Activated T-cell treated with anti-CD3 and anti-CD28 coated beads, Interleukin-2, amount 50 U/mL, for 72 hours (primary cell): ENCODE data around the gene CCNY. TPM values are rescaled to one million over a fixed set of nuclear protein-coding genes. Genes with fewer than 3 reads are reported as not detected.

ENCODE experiments used
- ATAC-seq, 2 donors: fragments of 150-1000 bp; cut with Tn5 transposase; replicated peaks in 1 of 2; 2 replicates each; pipeline ENCODE4 v1.10.0; 2021; ENCODE audit warnings: moderate library complexity in 2 of 2, mild to moderate bottlenecking in 1 of 2
- DNase-seq, 2 donors: peaks; one replicate each; pipeline ENCODE4 v3.0.0; 2021 to 2022; ENCODE audit warnings: mixed read lengths in 1 of 2
- H3K27ac Mint-ChIP-seq: one replicate; pipeline ENCODE4 v1.8.0; 2022; ENCODE audit warnings: mild to moderate bottlenecking, moderate library complexity, mixed read lengths
- H3K27me3 Mint-ChIP-seq: one replicate; pipeline ENCODE4 v1.8.0; 2022; ENCODE audit warnings: low read depth, mixed read lengths
- H3K36me3 Mint-ChIP-seq, 2 donors: one replicate each; pipeline ENCODE4 v1.8.0; 2022; ENCODE audit warnings: mixed read lengths in 2 of 2, mild to moderate bottlenecking in 1 of 2; ENCODE audit not compliant: insufficient read depth in 2 of 2
- H3K4me1 Mint-ChIP-seq: one replicate; pipeline ENCODE4 v1.8.0; 2022; ENCODE audit warnings: low read depth, mixed read lengths
- H3K4me3 Mint-ChIP-seq, 2 donors: one replicate each; pipeline ENCODE4 v1.8.0; 2022; ENCODE audit warnings: mild to moderate bottlenecking in 2 of 2, mixed read lengths in 2 of 2, moderate library complexity in 2 of 2
- H3K9me3 Mint-ChIP-seq, 2 donors: one replicate each; pipeline ENCODE4 v1.8.0; 2022; ENCODE audit warnings: mixed read lengths in 2 of 2
- total RNA-seq, 2 donors: library from RNA; stranded (reverse); gene quantifications; one replicate each; pipeline ENCODE4 v1.2.3, GENCODE V29; 2022

Gene CCNY
- total RNA-seq, 2 donors from 2014 or later = 54.1 to 78.6 TPM

GRCh38 chr10:35443858-35444257 lies 107.5 kb downstream of the CCNY start:
- no peak overlapping the region for H3K27ac Mint-ChIP-seq

GRCh38 chr10:35445150-35445884 lies 109.0 kb downstream of the CCNY start:
- Mint-ChIP-seq H3K27ac (no peak overlapping the region), H3K36me3 (peaks cover 19 to 35% of the 10 kb centered on the region in 2 donors), H3K4me3 (no peak overlapping the region), H3K27me3 (no peaks in the 10 kb centered on the region), H3K9me3 (peaks cover 17 to 18% of the 10 kb centered on the region in 2 donors), H3K4me1 (peaks cover 87% of the 10 kb centered on the region)
- DNase-seq (no peak), ATAC-seq (no peak)

More at GRCh38 chr10:35443858-35444257, 107.5 kb downstream of the CCNY start:
- H3K36me3 Mint-ChIP-seq = peaks cover 26 to 45% of the 10 kb centered on the region in 2 donors
- H3K4me1 Mint-ChIP-seq = peaks cover 84% of the 10 kb centered on the region
- ATAC-seq (no peak), DNase-seq (no peak)
- no peaks in the 10 kb centered on the region for H3K27me3 Mint-ChIP-seq
- no peak overlapping the region for H3K4me3 Mint-ChIP-seq
- peaks cover 25 to 26% of the 10 kb centered on the region in 2 donors for H3K9me3 Mint-ChIP-seq

DNA sequence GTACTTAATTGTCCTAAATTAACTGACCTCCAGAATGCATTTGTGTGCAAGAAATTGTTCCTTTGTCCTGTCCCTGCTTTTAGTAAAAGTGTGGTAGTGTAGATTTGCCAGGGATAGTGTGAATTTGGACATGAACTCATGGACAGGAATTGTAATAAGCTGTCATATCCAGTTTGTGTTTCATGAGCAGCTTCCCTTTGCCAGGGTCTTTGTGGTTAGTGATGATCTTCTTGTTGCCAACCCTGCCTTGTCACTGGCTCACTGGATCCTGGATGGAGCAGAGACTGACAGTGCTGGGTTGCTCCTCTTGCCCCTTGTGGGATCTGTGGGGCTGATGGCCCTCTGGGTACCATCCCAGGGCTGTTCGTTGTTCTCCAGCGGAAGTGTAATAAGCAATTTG lies 110.1 kb downstream of the CCNY start:
- Mint-ChIP-seq H3K27me3 (no peaks in the 10 kb centered on the region), H3K4me3 (no peak overlapping the region), H3K9me3 (peaks cover 16 to 17% of the 10 kb centered on the region in 2 donors), H3K36me3 (peaks cover 19 to 29% of the 10 kb centered on the region in 2 donors), H3K27ac (no peak overlapping the region), H3K4me1 (peaks cover 87% of the 10 kb centered on the region)
- DNase-seq = no peak
- no peak for ATAC-seq

- no peaks in the 10 kb centered on the region for H3K27me3 Mint-ChIP-seq
- H3K4me1 Mint-ChIP-seq = peaks cover 84% of the 10 kb centered on the region
- peak overlapping the region; percentile 80 to 81 for H3K4me3 Mint-ChIP-seq
- peaks cover 14 to 26% of the 10 kb centered on the region in 2 donors for H3K36me3 Mint-ChIP-seq
- peaks cover 13 to 14% of the 10 kb centered on the region in 2 donors for H3K9me3 Mint-ChIP-seq
- H3K27ac Mint-ChIP-seq = peak overlapping the region; percentile 91
- DNase-seq (peak in 1 of 2 donors; percentile 8), ATAC-seq (peak; percentile 21 to 29)
Observed at GRCh38 chr10:35447693-35448407, 111.5 kb downstream of the CCNY start.

GRCh38 chr10:35448687-35449662 lies 112.7 kb downstream of the CCNY start:
- H3K27me3 Mint-ChIP-seq = no peaks in the 10 kb centered on the region
- H3K4me1 Mint-ChIP-seq = peaks cover 85% of the 10 kb centered on the region
- no peak for DNase-seq
- peaks cover 9 to 13% of the 10 kb centered on the region in 2 donors for H3K9me3 Mint-ChIP-seq
- H3K36me3 Mint-ChIP-seq = peaks cover 9 to 18% of the 10 kb centered on the region in 2 donors
- H3K4me3 Mint-ChIP-seq = peak overlapping the region; percentile 15 to 80
- ATAC-seq = no peak
- H3K27ac Mint-ChIP-seq = no peak overlapping the region

GRCh38 chr10:35449944-35450343 lies 113.6 kb downstream of the CCNY start:
- peaks cover 5 to 7% of the 10 kb centered on the region in 2 donors for H3K9me3 Mint-ChIP-seq
- no peak overlapping the region for H3K27ac Mint-ChIP-seq
- ATAC-seq (peak in 1 of 2 donors; percentile 38), DNase-seq (peak in 1 of 2 donors; percentile 15)
- peak overlapping the region; percentile 42 to 80 for H3K4me3 Mint-ChIP-seq
- H3K4me1 Mint-ChIP-seq = peaks cover 88% of the 10 kb centered on the region
- H3K36me3 Mint-ChIP-seq = peaks cover 5 to 9% of the 10 kb centered on the region in 2 donors
- no peaks in the 10 kb centered on the region for H3K27me3 Mint-ChIP-seq

DNA sequence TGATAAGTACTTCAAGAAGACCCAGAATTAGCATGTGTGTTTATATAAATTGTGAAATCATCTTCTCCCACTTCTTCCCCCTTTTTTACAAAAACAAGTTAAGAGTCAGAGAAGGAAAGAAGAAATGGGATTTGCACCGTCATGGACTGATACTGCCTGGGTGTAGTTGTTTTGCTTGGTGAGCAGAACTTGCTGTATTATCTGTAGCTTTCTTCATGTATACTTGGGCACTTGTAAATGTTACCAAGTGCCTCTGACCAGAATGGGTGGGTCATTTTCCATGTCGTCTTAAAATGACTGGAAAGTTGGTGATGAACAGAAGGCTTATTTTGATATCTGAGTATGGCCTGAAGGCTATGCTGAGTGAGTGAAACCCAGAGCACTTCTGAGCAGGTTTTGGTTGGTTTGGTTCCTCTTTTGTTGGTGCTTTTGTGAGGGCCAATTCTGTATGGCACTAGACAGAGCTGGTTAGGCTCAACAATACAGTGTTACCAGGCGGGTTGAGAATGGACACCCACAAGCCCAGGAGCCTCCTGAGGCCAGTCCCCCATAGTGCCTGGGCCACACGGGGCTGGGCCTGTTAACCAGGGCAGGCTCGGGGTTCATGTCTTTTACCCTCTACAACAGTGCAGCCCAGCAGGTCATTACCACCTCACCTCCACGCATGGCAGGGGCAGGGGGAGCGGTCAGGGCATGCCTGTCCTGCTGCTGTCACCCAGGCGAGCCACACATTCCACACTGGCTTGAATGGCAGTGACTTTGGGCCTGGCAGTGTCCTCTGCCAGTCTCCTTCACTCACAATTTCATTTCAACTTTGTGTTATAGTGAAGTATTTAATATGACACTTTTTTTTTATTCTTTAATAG lies 115.1 kb downstream of the CCNY start:
- Mint-ChIP-seq H3K27me3 (no peaks in the 10 kb centered on the region), H3K4me1 (peaks cover 85% of the 10 kb centered on the region), H3K4me3 (peak overlapping the region; percentile 7), H3K9me3 (no peaks in the 10 kb centered on the region), H3K36me3 (no peaks in the 10 kb centered on the region), H3K27ac (no peak overlapping the region)
- peak; percentile 26 to 48 for ATAC-seq
- no peak for DNase-seq

GRCh38 chr10:35452171-35452570 lies 115.9 kb downstream of the CCNY start:
- no peaks in the 10 kb centered on the region for H3K27me3 Mint-ChIP-seq
- ATAC-seq (no peak), DNase-seq (no peak)
- H3K4me1 Mint-ChIP-seq = peaks cover 82% of the 10 kb centered on the region
- H3K36me3 Mint-ChIP-seq = no peaks in the 10 kb centered on the region
- no peaks in the 10 kb centered on the region for H3K9me3 Mint-ChIP-seq
- no peak overlapping the region for H3K4me3 Mint-ChIP-seq
- H3K27ac Mint-ChIP-seq = no peak overlapping the region

GRCh38 chr10:35452847-35453246 lies 116.5 kb downstream of the CCNY start:
- no peak overlapping the region for H3K4me3 Mint-ChIP-seq
- no peaks in the 10 kb centered on the region for H3K27me3 Mint-ChIP-seq
- no peaks in the 10 kb centered on the region for H3K9me3 Mint-ChIP-seq
- H3K27ac Mint-ChIP-seq = no peak overlapping the region
- H3K4me1 Mint-ChIP-seq = peaks cover 82% of the 10 kb centered on the region
- no peak for DNase-seq
- H3K36me3 Mint-ChIP-seq = no peaks in the 10 kb centered on the region
- no peak for ATAC-seq

GRCh38 chr10:35453855-35454532 lies 117.7 kb downstream of the CCNY start:
- H3K9me3 Mint-ChIP-seq = no peaks in the 10 kb centered on the region
- peaks cover 80% of the 10 kb centered on the region for H3K4me1 Mint-ChIP-seq
- no peaks in the 10 kb centered on the region for H3K27me3 Mint-ChIP-seq
- H3K4me3 Mint-ChIP-seq = no peak overlapping the region
- no peak for DNase-seq
- peak in 1 of 2 donors; percentile 17 for ATAC-seq
- H3K27ac Mint-ChIP-seq = no peak overlapping the region
- no peaks in the 10 kb centered on the region for H3K36me3 Mint-ChIP-seq

DNA sequence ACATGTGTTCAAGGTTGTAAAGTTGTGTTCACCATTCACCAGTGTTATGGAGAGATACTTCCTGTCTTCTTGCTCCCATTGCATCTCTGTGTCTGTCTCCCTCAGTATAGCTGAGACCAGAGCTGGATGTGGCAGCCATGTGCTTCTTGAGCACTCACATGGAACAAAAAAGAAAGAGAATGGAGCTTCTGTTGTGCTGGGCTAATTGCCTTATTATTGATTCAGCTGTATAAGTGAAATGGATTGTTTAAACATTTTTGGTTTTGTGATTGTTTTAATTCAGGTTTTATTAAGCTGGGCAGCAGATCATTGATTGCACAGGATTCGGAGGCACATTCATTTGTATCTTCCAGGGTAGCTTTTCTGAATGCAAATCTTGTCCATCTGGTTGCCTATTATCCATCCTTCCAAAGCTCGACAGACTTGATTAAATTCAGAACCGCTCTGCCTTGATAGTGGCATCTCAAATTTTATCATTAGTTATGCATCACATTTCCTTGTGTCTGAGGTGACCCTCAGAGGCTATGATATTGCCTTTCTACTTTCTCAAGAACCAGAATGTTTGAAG lies 119.9 kb downstream of the CCNY start:
- Mint-ChIP-seq H3K4me1 (peaks cover 80% of the 10 kb centered on the region), H3K4me3 (no peak overlapping the region), H3K9me3 (no peaks in the 10 kb centered on the region), H3K27me3 (no peaks in the 10 kb centered on the region), H3K27ac (no peak overlapping the region), H3K36me3 (no peaks in the 10 kb centered on the region)
- DNase-seq (no peak), ATAC-seq (no peak)
